Stimulated activated effector memory CD8-positive, alpha-beta T cell treated with anti-CD3 and anti-CD28 coated beads, Interleukin-12 subunit alpha, Interleukin-12 subunit beta, amount 100 ng/mL, for 72 hours (primary cell): ENCODE measurements around the gene ARL6IP4.

Source experiments
- ATAC-seq: fragments of 150-1000 bp; cut with Tn5 transposase; 2 replicates; pipeline ENCODE4 v1.10.0; 2021
- DNase-seq, 2 donors: peaks; one replicate each; pipeline ENCODE4 v3.0.0; 2021 to 2022; ENCODE audit warnings: low spot score in 2 of 2
- H3K27ac Mint-ChIP-seq: one replicate; pipeline ENCODE4 v1.8.0; 2022; ENCODE audit warnings: mild to moderate bottlenecking, mixed read lengths
- H3K36me3 Mint-ChIP-seq: one replicate; pipeline ENCODE4 v1.8.0; 2022; ENCODE audit warnings: mild to moderate bottlenecking, mixed read lengths
- H3K4me1 Mint-ChIP-seq: one replicate; pipeline ENCODE4 v1.8.0; 2022; ENCODE audit warnings: mixed read lengths
- H3K4me3 Mint-ChIP-seq: one replicate; pipeline ENCODE4 v1.8.0; 2022; ENCODE audit warnings: mild to moderate bottlenecking, mixed read lengths
- H3K9me3 Mint-ChIP-seq: one replicate; pipeline ENCODE4 v1.8.0; 2022; ENCODE audit warnings: mixed read lengths

Gene ARL6IP4

GRCh38 chr12:122966743-122967550, 13.5 kb upstream of the ARL6IP4 start:
- H3K27ac Mint-ChIP-seq: peak overlapping the region; percentile 50
- ATAC-seq: no peak
- peaks cover 6% of the 10 kb centered on the region for H3K4me1 Mint-ChIP-seq
- no peaks in the 10 kb centered on the region for H3K9me3 Mint-ChIP-seq
- no peaks in the 10 kb centered on the region for H3K36me3 Mint-ChIP-seq
- no peak for DNase-seq
- H3K4me3 Mint-ChIP-seq: peak overlapping the region; percentile 49

GRCh38 chr12:122968104-122968503, 12.4 kb upstream of the ARL6IP4 start:
- DNase-seq (no peak), ATAC-seq (no peak)
- Mint-ChIP-seq H3K27ac (peak overlapping the region; percentile 15), H3K9me3 (no peaks in the 10 kb centered on the region), H3K36me3 (no peaks in the 10 kb centered on the region), H3K4me1 (peaks cover 6% of the 10 kb centered on the region), H3K4me3 (no peak overlapping the region)

DNA sequence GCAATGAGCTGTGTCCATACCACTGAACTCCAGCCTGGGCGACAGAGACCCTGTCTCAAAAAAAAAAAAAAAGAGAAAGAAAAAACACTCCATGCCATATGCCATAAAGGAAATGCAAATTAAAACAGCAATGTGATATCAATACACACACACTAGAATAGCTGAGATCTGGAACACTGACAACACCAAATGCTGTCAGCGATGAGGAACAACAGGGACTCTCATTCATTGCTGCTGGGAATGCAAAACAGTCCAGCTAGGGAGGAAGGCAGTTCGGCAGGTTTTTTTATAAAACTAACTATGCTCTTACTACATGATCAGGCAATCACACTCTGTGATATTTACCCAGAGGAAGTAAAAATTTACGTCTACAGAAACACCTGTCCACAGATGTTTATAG, 10.8 kb upstream of the ARL6IP4 start:
- no peak for DNase-seq
- Mint-ChIP-seq H3K36me3 (peaks cover 5% of the 10 kb centered on the region), H3K4me3 (no peak overlapping the region), H3K9me3 (no peaks in the 10 kb centered on the region), H3K27ac (no peak overlapping the region), H3K4me1 (peaks cover 6% of the 10 kb centered on the region)
- no peak for ATAC-seq

GRCh38 chr12:122974274-122974891, 6.1 kb upstream of the ARL6IP4 start:
- Mint-ChIP-seq H3K36me3 (peaks cover 16% of the 10 kb centered on the region), H3K4me1 (peaks cover 19% of the 10 kb centered on the region), H3K9me3 (no peaks in the 10 kb centered on the region), H3K27ac (peak overlapping the region; percentile 100), H3K4me3 (peak overlapping the region; percentile 97)
- ATAC-seq (peak; percentile 94), DNase-seq (peak; percentile 94 to 99)

DNA sequence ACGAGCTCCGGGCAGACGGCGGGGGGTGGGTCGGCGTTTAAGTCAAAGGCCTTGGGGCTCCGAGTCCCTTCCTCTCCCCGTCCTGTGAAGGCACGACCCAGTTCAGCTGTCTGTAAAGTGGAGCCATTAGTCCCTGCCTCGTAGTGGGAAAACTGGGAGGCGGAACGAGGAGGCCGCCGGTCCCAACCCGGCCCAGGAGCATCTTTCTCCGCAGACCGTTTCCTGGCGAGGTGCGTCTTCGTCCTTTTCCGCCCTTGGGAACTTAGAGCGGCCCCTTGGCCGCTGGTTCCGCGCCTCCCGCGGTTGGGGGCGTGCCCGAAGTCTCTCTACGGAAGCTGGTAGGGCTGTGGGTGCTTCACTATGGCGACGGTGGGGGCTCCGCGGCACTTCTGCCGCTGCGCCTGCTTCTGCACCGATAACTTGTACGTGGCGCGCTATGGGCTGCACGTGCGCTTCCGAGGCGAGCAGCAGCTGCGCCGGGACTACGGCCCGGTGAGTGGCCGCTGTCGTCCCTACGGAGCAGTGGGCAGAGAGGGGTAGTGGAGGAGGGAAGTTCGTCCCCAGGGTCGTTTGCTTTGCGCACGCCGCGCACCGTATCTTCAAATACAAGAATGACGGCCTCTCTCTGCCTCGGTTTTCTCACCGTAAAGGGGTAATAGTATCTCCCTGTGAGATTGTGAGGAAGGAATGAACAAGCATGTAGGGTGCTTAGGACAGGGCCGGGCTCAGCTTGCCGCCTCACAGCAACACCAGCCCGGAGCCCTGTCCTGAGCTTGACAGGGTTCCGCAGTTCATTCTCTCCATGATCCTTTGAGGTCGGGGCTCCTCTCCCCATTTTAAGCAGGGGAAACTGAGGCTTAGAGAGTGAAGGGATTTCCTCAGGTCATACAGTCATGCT, 5.3 kb upstream of the ARL6IP4 start, which contains the start of gene OGFOD2:
Gene OGFOD2, plus strand, starts transcription at position 353 of the 898 bp plus-strand sequence. Its CDS starts 8 bp downstream, at position 361.
- peaks cover 16% of the 10 kb centered on the region for H3K36me3 Mint-ChIP-seq
- ATAC-seq: peak; percentile 92

DNA sequence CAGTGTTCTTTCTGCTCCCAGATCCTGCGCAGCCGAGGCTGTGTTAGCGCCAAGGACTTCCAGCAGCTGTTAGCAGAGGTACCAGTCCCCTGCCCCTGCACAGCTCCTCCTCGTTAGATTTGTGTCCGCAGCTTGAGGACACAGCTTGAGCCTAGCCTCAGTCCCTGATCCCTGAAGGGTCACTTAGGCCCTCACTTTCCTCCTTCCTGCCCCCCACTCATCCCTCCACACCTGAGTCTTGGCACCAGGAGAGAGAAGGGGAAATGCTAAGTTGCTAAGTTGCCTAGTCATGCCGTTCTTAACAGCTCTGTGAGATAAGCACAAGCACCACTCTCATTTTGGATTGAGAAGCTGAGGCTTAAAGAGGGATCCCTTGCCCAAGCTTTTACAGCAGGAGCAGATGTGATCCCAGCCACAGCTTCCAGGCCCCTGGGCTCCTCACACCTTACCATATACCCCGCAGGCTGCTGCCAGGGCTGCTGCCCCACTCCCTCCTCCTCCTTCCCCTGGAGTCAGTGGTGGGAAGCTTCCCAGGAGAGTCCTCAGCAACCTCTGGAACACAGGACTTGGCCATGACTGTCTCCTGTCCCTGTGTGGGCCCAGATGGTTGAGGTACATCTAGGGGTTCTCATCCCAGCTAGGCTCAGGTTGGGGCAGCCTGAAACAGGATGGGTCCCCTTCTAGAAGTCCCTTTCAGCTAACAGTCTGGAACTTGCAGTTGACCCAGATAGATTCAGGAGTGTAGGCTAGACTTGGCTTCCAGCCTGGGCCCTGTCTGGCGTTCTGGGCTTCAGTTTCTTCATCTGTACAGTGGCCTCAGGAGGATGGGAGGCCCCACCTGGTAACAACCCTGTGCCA, 4.5 kb upstream of the ARL6IP4 start:
- H3K9me3 Mint-ChIP-seq: no peaks in the 10 kb centered on the region
- peak overlapping the region; percentile 97 for H3K4me3 Mint-ChIP-seq
- H3K27ac Mint-ChIP-seq: peak overlapping the region; percentile 100
- ATAC-seq (no peak), DNase-seq (no peak)
- peaks cover 19% of the 10 kb centered on the region for H3K4me1 Mint-ChIP-seq
- peaks cover 16% of the 10 kb centered on the region for H3K36me3 Mint-ChIP-seq

More for the DNA sequence above, 5.3 kb upstream of the ARL6IP4 start, which contains the start of gene OGFOD2:
- DNase-seq: peak; percentile 84 to 95
- Mint-ChIP-seq H3K4me1 (peaks cover 19% of the 10 kb centered on the region), H3K27ac (peak within 1 kb of the TSS; percentile 100), H3K9me3 (no peaks in the 10 kb centered on the region), H3K4me3 (peak within 1 kb of the TSS; percentile 97)

DNA sequence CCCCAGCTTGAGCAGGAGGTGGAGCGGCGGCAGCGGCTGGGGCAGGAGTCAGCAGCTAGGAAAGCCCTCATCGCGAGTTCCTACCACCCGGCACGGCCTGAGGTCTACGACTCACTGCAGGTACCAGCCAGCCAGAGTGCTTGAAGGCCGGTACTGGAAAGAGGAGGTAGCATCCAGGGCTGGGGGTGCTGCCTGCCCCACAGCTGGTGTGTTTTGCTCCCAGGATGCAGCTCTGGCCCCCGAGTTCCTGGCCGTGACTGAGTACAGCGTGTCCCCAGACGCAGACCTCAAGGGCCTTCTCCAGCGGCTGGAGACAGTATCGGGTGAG, 3.9 kb upstream of the ARL6IP4 start:
- Mint-ChIP-seq H3K9me3 (no peaks in the 10 kb centered on the region), H3K4me3 (peak overlapping the region; percentile 97), H3K36me3 (peaks cover 21% of the 10 kb centered on the region), H3K27ac (peak overlapping the region; percentile 100), H3K4me1 (peaks cover 23% of the 10 kb centered on the region)
- ATAC-seq (no peak), DNase-seq (no peak)

DNA sequence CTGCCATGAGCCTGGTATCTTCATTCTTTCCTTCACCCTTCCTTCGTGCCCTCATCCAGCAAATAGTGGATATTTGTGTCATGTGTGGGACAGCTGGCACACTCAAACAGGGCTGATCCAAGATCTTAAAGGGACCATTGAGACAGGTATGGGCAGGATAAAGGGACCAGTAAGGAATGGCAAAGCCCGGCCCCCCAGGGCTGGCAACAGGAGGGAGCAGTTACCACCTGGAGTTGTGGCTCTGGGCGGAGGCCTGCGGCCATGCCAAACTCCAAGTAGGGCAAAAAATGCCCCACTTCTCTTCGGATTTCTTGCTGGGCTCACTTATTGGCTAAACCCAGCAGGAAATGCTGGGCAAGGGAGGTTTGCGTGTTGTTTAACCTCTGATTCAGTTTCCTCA, 3.3 kb upstream of the ARL6IP4 start:
- Mint-ChIP-seq H3K4me3 (no peak overlapping the region), H3K36me3 (peaks cover 26% of the 10 kb centered on the region), H3K27ac (peak overlapping the region; percentile 87), H3K4me1 (peaks cover 29% of the 10 kb centered on the region), H3K9me3 (no peaks in the 10 kb centered on the region)
- ATAC-seq: no peak
- DNase-seq: no peak

DNA sequence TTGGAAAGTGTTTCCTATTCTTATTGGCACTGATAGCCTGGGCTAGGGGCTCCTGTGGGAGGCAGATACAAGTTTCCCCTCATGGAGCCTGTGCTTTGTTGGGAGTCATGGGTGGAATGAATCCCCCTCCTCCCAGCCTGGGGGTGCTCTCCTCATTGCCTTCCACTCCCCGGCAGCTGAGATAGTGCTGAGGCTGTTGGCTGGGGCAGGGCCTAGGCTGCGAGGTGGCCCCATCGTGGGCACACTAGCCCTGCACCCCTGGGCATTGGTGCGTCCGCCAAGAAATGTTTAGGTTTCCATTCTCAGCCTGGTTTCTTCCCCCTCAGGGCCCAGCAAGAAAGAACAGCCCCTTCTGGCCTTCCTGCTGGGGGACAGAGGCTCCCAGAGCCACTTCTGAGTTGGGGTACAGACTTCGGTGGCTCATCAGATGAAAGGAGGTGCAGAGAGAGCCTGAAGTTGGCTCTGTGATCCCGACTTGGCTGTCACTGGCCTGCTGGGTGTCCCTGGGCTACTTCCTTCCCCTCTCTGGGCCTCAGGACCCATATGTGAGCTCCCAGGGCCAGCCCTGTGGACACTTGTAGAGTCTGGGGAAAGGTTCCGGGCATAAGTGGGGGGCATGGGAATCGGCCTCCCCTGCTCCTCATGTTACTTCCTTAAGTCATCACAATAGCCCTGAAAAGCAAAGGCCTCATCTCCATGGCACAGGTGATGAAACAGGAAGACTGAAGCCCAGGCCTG, 2.7 kb upstream of the ARL6IP4 start:
- Mint-ChIP-seq H3K27ac (peak overlapping the region; percentile 87), H3K36me3 (peaks cover 33% of the 10 kb centered on the region)

GRCh38 chr12:122978507-122978955, 1.9 kb upstream of the ARL6IP4 start:
- Mint-ChIP-seq H3K9me3 (no peaks in the 10 kb centered on the region), H3K4me3 (peak overlapping the region; percentile 36), H3K4me1 (peaks cover 43% of the 10 kb centered on the region), H3K27ac (peak overlapping the region; percentile 87), H3K36me3 (peaks cover 40% of the 10 kb centered on the region)
- ATAC-seq: no peak
- DNase-seq: no peak

More for the DNA sequence above, 2.7 kb upstream of the ARL6IP4 start:
- no peak for ATAC-seq
- peaks cover 35% of the 10 kb centered on the region for H3K4me1 Mint-ChIP-seq
- peak overlapping the region; percentile 36 for H3K4me3 Mint-ChIP-seq
- DNase-seq: no peak
- H3K9me3 Mint-ChIP-seq: no peaks in the 10 kb centered on the region

- no peak for ATAC-seq
- no peak for DNase-seq
- peaks cover 46% of the 10 kb centered on the region for H3K36me3 Mint-ChIP-seq
- H3K4me3 Mint-ChIP-seq: peak overlapping the region; percentile 86
- H3K4me1 Mint-ChIP-seq: peaks cover 49% of the 10 kb centered on the region
- no peaks in the 10 kb centered on the region for H3K9me3 Mint-ChIP-seq
- H3K27ac Mint-ChIP-seq: peak overlapping the region; percentile 91
Observed at GRCh38 chr12:122979001-122979907, 1.2 kb upstream of the ARL6IP4 start.

GRCh38 chr12:122979908-122980182, 636 bp upstream of the ARL6IP4 start:
- ATAC-seq: no peak
- DNase-seq: no peak
- H3K9me3 Mint-ChIP-seq: no peaks in the 10 kb centered on the region
- peak overlapping the region; percentile 91 for H3K27ac Mint-ChIP-seq
- H3K4me3 Mint-ChIP-seq: peak overlapping the region; percentile 86
- H3K36me3 Mint-ChIP-seq: peaks cover 42% of the 10 kb centered on the region
- peaks cover 53% of the 10 kb centered on the region for H3K4me1 Mint-ChIP-seq

- H3K9me3 Mint-ChIP-seq: no peaks in the 10 kb centered on the region
- peak overlapping the region; percentile 86 for H3K4me3 Mint-ChIP-seq
- DNase-seq (peak in 1 of 2 donors; percentile 76), ATAC-seq (peak; percentile 40)
- H3K4me1 Mint-ChIP-seq: peaks cover 48% of the 10 kb centered on the region
- H3K27ac Mint-ChIP-seq: peak overlapping the region; percentile 91
- peaks cover 38% of the 10 kb centered on the region for H3K36me3 Mint-ChIP-seq
Observed at GRCh38 chr12:122981036-122981471, 573 bp downstream of the ARL6IP4 start.
